Mucosa of gallbladder (tissue), 1 donor: Measurements from ENCODE around the gene C2CD4A. TPM values are rescaled to one million over a fixed set of nuclear protein-coding genes. Genes with fewer than 3 reads are reported as not detected.

Source experiments
- DNase-seq: peaks from one replicate; pipeline ENCODE4 v3.0.0-alpha.2; 2020; ENCODE audit warnings: low spot score
- total RNA-seq: library from RNA; stranded (reverse); gene quantifications from one replicate; pipeline ENCODE4 v1.2.1, GENCODE V29; 2021
- donor health status: DM: no; HTN: no; CAD: no.

The C2CD4A gene
- total RNA-seq, 1 donor from 2014 or later, result 0.17 TPM

DNA sequence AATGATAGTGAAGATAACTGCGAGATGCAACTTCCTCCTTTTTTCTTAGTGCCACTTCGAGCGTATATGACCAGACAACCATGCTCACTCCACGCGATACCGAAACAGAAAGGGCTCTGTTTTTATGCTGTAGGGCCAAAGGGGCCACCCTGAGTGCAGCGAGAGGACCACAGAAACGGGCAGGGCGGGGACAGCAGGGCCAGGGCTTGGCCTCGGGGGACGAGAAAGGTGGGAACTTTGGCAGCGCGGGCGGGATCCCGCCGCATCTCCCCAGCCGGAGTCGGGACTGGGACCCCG is 7.0 kb upstream of the C2CD4A start:
- DNase-seq, result peak; percentile 38

DNA sequence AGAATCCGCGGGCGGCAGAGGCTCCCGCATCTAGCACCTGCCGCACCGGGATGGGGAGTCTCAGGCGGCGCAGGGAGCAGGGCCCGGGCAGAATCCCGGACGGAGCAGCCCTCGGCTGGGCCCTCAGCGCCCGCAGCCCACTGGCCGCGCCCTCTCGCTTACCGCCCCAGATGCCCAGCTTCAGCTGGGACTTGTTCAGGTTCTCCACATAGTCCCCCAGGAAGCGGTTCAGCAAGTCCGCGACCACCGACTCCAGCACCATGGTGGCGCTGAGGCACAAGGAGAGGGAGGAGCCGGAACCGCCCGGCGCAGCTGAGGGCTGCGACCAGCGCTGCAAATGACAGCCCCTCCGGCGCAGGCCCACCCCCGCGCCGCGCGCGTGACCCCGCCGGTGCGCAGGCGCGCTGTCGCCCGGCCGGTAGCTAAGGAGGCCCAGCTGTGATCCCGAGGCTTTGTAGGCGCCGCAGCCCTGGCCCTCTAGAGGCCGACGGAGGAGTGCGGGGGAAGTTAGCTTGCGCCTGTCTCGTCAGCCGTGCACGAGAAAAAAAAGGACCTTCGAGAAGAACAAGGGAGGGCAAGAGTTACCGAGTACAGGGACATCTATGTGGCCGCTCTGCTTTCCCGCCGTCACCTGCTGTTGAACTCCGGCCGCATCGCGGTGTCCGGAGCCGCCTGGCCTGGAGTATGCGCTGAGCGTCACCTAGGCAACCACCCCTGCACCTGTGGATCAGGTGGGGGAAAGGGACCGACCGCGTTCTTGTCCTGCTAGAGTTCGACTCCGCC is 6.5 kb upstream of the C2CD4A start, which contains the start of gene VPS13C:
Gene VPS13C, minus strand, starts transcription at position 335 of the 783 bp plus-strand sequence. Its CDS starts 73 bp downstream, at position 262.
- peak; percentile 94 for DNase-seq

DNA sequence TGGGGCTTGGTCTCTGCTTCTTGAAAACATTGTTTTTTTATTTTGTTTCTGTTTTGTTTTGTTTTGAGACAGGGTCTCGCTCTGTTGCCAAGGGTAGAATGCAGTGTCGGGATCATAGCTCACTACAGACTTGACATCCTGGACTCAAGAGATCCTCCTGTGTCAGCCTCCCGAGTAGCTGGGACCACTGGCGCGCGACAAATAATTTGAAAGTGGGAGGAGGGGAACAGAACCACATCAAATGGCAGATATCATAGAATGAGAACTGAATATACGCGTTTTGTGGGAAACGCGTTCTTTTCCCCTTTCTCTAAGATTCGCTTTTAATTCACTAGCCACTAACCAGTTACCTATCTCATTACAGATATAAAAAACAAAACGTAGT is 5.9 kb upstream of the C2CD4A start:
- DNase-seq, result no peak

DNA sequence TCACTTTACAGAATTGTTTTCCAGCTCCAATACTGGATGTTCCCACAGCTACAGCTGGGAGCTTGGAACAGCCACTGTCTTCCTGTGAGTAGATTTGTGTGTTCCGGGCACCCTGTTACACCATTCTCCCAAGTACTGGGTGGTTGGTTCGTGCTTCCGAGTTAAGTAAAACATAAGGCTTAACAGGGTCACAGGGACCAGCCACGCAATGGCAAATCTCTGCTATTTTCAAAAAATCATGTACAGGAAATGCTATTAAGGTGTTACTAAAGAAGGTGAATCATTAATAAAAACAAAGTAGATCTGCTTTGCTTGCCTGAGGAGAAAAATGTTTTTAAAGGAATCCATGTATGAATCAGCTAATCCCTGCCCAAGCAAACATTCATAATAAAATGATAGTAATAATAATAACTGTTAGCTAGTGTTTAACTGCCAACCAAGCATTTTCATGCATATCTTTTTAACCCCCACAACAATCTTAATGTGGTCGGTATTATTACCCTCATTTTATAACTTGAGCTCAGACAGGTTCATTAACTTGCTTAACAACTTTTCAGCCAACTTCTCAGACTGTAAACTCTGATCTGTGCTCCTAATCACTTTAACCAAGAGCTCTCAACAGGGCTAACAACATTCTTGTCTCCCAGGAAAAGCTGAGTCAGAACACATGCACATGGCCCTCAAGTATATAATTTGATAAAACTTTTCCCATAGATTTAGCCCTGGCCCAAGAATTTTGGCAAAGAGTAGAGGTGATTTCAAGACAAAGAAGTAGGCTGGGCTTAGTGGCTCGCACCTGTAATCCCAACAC is 2.7 kb upstream of the C2CD4A start:
- DNase-seq, result no peak

DNA sequence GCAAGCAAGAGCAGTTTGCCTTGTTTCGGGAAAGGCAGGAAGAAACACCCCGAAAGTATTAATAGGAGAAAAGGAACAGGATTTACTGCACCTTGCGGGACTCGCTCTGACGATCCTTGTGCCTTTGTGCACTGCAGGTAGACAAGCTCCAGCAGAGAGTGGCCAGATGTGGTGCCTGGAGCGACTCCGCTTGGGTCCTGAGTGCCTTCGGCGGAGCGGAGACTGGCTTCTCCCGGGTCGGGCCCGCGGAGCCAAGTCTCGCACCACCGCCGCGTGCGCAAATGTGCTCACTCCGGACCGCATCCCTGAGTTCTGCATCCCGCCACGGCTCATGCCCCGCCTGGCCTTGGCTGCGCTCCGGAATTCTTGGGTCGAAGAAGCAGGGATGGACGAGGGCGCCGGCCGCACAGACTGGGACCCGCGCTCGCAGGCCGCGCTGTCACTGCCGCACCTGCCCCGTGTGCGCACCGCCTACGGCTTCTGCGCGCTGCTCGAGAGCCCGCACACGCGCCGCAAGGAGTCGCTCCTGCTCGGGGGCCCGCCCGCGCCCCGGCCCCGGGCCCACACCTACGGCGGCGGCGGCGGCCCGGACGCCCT is 769 bp downstream of the C2CD4A start:
- DNase-seq, result no peak

DNA sequence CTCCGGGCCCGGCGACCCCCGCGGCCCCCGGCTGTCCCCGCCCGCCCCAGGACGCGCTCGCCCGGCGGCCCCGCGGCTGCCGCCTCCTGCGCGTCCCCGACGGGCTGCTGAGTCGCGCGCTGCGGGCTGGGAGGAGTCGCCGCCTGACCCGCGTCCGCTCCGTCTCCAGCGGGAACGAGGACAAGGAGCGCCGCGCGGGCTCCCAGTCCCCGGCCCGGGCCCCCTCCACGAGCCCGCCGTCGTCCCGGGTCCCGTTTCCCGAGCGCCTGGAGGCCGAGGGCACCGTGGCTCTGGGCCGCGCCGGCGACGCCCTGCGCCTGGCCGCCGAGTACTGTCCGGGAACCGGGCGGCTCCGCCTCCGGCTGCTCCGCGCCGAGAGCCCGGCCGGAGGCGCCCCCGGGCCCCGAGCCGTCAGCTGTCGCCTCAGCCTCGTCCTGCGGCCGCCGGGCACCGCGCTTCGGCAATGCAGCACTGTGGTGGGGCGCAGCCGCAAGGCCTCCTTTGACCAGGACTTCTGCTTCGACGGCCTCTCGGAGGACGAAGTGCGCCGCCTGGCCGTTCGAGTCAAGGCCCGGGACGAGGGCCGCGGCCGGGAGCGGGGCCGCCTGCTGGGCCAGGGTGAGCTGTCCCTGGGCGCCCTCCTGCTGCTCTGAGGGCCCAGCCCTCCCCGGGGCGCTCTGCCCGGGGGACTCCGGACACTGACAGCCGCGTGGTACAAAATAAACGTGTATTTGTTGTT is 1.5 kb downstream of the C2CD4A start:
- peak; percentile 30 for DNase-seq

DNA sequence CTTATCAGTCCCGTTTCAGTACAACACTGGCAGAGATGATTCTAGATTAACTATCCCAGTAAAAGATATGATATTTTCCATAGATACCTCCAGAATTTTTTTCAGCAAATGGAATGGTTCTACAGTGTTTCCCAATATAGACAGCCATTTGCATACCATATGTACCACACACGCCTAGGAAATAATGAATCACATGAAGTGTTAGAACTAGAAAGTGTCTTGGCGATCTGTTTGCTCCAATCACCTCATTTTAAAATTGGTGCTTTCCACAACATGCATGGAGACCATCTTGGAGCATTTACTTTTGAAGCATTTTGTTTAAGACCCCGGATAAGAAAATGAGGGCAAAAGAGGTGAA is 2.0 kb downstream of the C2CD4A start:
- no peak for DNase-seq

DNA sequence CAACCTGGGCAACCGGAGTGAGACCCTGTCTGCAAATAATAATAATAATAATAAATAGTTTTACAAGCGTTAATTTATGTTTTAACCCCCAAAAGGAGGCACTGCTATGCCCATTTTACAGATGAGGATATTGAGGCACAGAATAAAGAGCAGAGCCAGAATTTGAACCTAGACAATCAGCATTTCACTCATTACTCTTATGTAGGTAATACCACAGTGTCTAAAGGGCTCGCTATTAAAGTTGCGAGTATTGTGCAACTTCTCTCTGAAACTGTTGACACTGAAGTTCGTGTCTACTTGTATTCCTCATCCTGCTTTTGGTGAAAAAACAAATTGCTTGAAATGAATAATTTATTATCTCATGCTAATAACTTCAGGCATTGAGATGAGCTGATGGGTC is 2.8 kb downstream of the C2CD4A start:
- no peak for DNase-seq

DNA sequence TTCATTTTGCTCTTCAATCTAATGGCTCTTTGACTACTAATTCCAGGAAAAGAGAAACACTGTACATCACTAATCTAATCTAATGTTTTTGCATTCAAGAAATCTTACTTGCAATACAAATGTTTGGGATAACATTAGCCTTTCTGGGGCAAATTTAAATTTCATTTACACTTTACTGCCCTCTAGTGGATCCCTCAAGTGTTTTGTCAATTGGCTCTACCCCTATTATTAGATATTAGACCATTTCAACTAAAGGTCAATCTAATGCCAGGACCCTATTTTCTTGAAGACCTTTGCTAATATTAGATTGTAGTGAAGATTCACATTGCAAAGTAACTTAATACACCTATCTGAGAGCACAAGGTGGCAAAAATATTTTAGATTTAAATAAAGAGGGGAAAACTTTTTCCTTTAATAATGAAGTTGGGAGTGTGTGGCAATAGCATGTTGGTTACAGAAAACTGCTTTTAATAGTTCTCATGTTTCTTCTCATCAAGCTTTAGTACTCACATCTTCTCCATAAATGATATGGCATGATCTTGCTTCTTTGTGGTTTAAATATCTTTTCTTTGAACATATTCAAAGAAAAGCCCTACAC is 5.0 kb downstream of the C2CD4A start:
- DNase-seq, result no peak

DNA sequence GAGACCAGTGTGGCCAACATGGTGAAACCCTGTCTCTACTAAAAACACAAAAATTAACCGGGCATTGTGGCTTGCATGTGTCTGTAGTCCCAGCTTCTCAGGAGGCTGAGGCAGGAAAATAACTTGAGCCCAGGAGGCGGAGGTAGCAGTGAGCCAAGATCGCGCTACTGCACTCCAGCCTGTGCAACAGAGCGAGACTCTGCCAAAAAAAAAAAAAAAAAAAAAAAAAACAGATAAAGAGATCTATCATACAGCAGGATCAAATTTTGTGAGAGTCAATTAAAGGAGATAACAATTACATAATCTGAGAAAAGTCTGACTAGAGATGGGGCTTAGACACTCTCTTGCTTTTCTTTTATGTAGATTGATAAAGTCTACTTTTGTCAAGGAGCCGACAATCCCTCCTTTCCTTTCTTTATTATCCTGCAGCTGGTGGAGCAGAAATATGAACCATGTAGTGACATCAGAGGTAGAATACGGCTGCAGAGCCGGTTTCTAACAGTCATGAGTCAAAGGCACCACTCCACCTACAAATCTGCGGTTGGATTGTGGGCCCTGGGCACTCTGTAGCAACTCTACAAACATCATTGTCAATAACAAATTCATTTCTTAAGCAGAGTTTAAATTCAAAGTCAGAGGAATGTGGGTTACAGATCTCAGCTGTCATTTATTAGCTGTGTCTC is 9.0 kb downstream of the C2CD4A start:
- no peak for DNase-seq

DNA sequence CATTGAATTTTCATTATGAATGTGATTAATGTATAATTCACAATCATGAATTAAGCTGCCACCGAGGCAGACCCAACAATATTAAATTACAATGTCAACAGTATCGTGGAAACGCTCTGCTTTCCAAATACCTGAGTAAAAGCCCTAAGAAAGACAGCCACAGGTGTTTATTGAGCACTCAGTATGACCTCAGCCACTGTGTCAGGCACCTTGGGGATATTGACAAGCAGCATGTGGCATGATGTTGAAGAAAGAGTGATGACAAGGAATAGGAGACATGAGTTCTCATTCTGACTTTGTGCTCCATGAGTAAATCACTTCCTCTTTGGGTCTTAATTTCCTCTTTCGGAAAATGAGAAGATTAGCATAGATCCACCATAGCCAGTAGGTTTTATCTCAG is 12.8 kb downstream of the C2CD4A start:
- no peak for DNase-seq

DNA sequence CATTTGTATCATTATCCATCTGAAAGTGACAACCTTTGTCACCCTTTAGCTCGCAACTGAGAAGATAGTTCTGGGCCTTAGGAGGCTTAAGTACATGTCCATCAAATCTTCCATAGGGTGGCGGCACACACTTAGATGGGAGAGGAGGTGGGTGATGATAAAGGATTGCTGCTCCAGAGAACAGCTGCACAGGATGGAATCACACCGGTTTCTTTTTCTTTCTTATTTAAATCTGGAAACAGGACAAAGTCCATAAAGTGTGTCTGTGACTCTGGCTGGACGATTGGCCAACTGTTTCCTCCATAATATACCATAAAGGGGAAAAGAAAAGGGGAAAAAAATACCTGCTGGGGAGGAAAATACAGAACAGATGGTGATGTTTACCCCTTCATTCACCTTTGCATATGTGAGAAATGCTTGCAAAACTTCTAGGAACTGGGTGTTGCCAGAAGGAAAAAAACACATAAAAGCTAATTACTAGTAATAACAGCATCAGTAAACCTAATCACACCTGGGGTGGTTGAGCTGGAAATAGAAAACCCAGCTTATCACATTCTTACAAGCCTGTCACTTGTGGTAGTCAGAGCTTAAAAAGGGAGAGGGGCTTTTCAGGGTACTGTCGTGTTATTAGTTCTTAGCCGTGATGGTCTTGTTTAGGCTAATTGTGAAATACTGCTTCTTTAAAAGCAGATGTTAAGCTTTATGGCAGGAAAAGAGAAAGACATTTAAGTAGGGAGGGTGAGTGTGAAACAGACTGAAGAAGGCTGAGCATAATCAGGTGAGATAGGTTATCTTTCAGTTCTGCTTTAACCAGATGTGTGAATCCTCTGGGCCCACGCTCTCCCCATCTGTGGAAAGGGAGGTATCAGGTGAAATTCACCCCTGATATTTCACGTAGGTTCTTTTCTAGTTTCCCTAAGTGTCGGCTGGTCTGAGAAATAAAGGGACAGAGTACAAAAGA is 16.7 kb downstream of the C2CD4A start:
- DNase-seq, result no peak

DNA sequence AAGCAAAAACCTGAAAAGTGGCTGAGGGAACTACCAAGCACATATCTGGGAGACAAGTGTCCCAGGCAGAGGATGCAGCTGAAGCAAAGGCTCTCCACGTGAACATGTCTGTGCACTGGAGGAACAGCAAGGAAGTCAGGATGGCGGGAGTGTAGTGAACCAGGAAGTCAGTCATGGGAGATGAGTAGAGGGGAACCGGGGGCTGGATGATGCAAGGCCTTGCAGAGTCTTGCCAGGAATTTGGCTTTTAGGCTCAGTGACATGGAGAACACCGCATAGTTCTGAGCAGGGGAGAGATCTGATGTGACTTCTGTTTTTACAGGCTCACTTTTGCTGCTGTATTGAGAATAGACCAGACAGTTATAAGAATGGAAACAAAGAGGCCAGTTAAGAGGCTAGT is 19.0 kb downstream of the C2CD4A start:
- no peak for DNase-seq

DNA sequence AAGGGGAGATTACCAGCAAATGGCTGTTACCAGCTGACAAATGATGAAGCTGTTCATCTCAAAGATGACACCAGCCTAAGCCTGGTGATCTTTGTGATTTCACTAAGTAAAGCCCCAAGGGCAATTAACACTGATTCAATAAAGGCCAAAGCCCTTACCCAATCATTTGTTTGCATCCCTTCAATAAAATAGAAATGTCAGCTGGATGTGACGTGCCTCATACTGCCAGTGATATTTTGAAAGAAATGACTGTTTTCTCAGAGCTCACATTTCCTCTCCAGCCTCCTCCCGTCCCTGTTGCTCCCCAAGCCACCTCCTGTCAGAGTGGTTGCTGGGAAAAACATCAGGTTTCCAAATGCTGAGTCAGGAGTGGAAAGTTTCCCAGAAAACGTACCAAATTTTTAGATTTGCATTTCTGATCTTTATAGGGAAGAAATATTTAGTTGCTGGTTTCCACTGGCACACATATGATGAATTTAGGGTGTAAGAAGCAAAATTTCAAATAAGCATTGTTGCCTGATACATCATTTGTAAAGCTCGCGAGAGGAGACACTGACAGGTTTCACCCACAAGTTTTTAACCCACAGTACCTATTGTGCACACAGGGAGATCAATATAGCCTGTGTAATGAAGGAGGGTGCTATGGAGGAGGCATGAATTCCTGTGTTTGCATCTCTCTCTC is 21.0 kb downstream of the C2CD4A start:
- no peak for DNase-seq

DNA sequence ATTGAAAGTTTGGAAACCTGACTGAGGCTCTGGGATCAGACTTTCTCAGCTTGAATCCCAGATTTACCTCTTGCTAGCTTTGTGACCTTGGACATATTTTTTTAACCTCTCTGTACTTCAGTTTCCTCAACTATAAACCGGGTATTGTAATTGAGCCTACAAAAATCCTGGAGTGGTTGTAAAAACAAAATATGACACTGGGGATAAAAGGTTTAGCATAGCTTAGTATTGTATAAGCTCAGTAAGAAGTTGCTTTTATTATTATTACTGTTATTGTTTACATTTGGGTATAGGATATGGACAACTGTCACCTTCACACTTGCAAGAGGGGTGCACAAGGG is 21.5 kb downstream of the C2CD4A start:
- DNase-seq, result no peak

DNA sequence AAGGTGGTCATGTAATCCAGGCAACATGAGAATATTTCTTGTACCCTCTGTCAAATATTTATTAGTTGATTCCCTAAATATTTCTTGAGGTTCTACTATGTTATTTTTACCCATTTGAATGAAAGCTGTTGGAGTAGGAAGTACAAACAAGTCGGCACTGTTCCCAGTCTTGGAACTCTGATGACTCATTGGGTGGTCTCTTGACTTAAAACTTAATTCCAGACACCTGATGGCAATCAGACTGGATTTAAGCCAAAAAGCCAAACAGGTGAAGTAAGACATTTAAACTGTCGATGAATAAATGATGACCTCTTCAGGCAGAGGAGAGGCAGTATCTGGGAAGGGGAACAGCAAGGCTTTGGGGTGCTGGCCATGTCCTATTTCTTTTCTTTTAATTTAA is 22.8 kb downstream of the C2CD4A start:
- DNase-seq, result no peak

DNA sequence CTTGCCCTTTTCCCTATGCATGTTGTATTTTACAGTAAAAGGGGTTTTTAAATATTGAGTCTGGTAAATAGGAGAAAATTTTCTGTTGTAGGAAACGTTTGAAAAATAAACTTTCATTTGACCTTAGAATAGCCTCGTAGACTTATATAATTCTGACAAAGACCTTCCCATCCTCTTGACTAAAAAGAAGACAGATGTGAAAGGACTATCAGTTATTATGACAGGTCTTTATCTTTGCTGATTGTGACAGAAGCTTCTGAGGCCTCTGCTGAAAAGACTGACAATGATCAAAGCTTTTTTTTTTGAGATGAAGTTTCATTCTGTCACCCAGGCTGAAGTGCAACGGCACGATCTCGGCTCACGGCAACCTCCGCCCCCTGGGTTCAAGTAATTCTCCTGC is 24.2 kb downstream of the C2CD4A start:
- DNase-seq, result no peak

DNA sequence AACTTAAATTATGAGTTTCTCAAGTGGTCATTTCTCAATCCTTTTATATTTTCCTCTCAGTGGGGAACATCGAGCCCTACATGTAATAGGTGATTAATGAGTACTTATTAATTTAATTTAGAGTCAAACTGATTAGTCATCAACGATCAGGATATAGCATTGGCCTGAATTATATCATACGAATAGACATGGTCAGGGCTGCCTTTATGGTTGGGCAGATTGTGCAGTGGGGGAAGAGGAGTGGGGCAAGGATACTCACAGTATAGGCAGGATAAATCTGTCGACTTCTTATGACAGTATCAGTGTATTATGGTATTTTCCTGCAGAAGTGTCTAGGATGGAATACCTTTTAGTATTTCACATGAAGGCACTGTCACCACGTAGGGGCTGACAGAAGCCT is 27.0 kb downstream of the C2CD4A start:
- no peak for DNase-seq

DNA sequence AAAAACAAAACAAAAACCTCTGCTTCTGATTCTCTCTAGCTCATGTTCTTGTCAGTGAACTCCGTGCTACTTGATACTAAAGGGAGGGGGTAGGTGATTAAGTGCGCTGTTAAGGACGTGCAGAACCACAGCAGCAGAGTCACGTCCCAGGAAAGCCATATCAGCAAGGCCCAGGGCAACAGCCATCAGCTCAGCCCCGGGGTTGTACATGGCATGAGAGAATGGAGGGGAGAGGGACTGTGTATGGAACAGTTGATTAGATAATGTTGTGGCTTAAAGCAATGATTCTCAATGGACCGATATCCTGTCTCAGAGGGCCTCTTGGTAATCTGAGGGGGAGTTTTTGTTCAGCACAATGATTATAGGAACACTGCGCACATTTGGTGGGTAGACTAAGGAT is 27.6 kb downstream of the C2CD4A start:
- DNase-seq, result no peak
